WTC11 (cell line): ENCODE data around the gene NELFA. TPM values are rescaled to one million over a fixed set of nuclear protein-coding genes. Genes with fewer than 3 reads are reported as not detected.

Source experiments
- ATAC-seq: fragments of 200-7000 bp; cut with Tn5 transposase; 2 replicates; pipeline ENCODE4 v1.10.0; 2021; ENCODE audit warnings: mild to moderate bottlenecking, moderate library complexity
- CTCF ChIA-PET: fragments of 300-600 bp; sonication (Branson Sonifier 250); formaldehyde crosslinking; loops from one replicate; lab custom pipeline; 2021; ENCODE audit warnings: antibody characterized with exemption; lab: Charles Lee
- POLR2A ChIA-PET: fragments of 350-600 bp; sonication (Branson Sonifier 250); formaldehyde crosslinking; loops from one replicate; lab custom pipeline; 2021; ENCODE audit warnings: antibody characterized with exemption; lab: Charles Lee
- DNase-seq: peaks from one replicate; pipeline ENCODE4 v3.0.0; 2021; ENCODE audit warnings: low spot score
- H3K27ac Mint-ChIP-seq: 2 replicates; pipeline ENCODE4 v1.8.0; 2021; ENCODE audit warnings: mixed read lengths
- H3K27me3 Mint-ChIP-seq: 2 replicates; pipeline ENCODE4 v1.8.0; 2021; ENCODE audit warnings: low read depth, mild to moderate bottlenecking, moderate library complexity, mixed read lengths
- H3K36me3 Mint-ChIP-seq: 2 replicates; pipeline ENCODE4 v1.8.0; 2021; ENCODE audit warnings: mixed read lengths
- H3K4me1 Mint-ChIP-seq: 2 replicates; pipeline ENCODE4 v1.8.0; 2022; ENCODE audit warnings: mixed read lengths
- H3K4me3 Mint-ChIP-seq: 2 replicates; pipeline ENCODE4 v1.8.0; 2021; ENCODE audit warnings: mild to moderate bottlenecking, moderate library complexity, mixed read lengths
- H3K9me3 Mint-ChIP-seq: 2 replicates; pipeline ENCODE4 v1.8.0; 2021; ENCODE audit warnings: mixed read lengths
- CREB1 ChIP-seq: sonication (generic); formaldehyde crosslinking; IDR thresholded peaks from 2 replicates; pipeline ENCODE4 v1.8.0; 2023; ENCODE audit warnings: mild to moderate bottlenecking, missing genetic modification reagents
- CREM ChIP-seq: sonication (generic); formaldehyde crosslinking; IDR thresholded peaks from 2 replicates; pipeline ENCODE4 v1.8.1; 2022; ENCODE audit warnings: mild to moderate bottlenecking, missing genetic modification reagents, moderate library complexity
- ELF4 ChIP-seq: sonication (generic); formaldehyde crosslinking; IDR thresholded peaks from 2 replicates; pipeline ENCODE4 v1.8.1; 2022; ENCODE audit warnings: low read depth, mild to moderate bottlenecking, moderate library complexity, missing genetic modification reagents
- ETV6 ChIP-seq: sonication (generic); formaldehyde crosslinking; IDR thresholded peaks from 2 replicates; pipeline ENCODE4 v1.8.1; 2022; ENCODE audit warnings: mild to moderate bottlenecking, missing genetic modification reagents
- GRHL2 ChIP-seq: fragments of 250-450 bp; sonication (Bioruptor Pico); IDR thresholded peaks from 2 replicates; pipeline ENCODE4 v1.8.0; 2022; ENCODE audit warnings: mild to moderate bottlenecking, moderate library complexity; ENCODE audit not compliant: insufficient replicate concordance, severe bottlenecking
- GTF2I ChIP-seq: fragments of 250-450 bp; sonication (Bioruptor Pico); conservative IDR thresholded peaks from 2 replicates; pipeline ENCODE4 v1.4.0; 2021; ENCODE audit warnings: mild to moderate bottlenecking
- MXD4 ChIP-seq: fragments of 250-450 bp; sonication (Bioruptor Pico); IDR thresholded peaks from 2 replicates; pipeline ENCODE4 v1.8.0; 2021; ENCODE audit warnings: mild to moderate bottlenecking, moderate library complexity, borderline replicate concordance
- NFATC4 ChIP-seq: fragments of 250-450 bp; sonication (Bioruptor Pico); IDR thresholded peaks from 2 replicates; pipeline ENCODE4 v1.9.0; 2021; ENCODE audit warnings: mild to moderate bottlenecking
- NFYB ChIP-seq: sonication (generic); formaldehyde crosslinking; conservative IDR thresholded peaks from 2 replicates; pipeline ENCODE4 v1.8.0; 2022; ENCODE audit warnings: low read depth, missing genetic modification reagents
- NR3C1 ChIP-seq: sonication (generic); formaldehyde crosslinking; conservative IDR thresholded peaks from 2 replicates; pipeline ENCODE4 v1.8.1; 2023; ENCODE audit warnings: low read depth, mild to moderate bottlenecking, missing genetic modification reagents
- PRDM15 ChIP-seq: sonication (generic); formaldehyde crosslinking; IDR thresholded peaks from 2 replicates; pipeline ENCODE4 v1.8.0; 2022; ENCODE audit warnings: missing genetic modification reagents
- ZBTB43 ChIP-seq: sonication (generic); formaldehyde crosslinking; IDR thresholded peaks from 2 replicates; pipeline ENCODE4 v1.8.1; 2023; ENCODE audit warnings: mild to moderate bottlenecking, missing genetic modification reagents
- ZNF532 ChIP-seq: fragments of 250-450 bp; sonication (Bioruptor Pico); IDR thresholded peaks from 2 replicates; pipeline ENCODE4 v1.9.0; 2021; ENCODE audit warnings: mild to moderate bottlenecking, borderline replicate concordance
- ZNF671 ChIP-seq: fragments of 250-450 bp; sonication (Bioruptor Pico); IDR thresholded peaks from 2 replicates; pipeline ENCODE4 v1.8.0; 2021; ENCODE audit warnings: mild to moderate bottlenecking
- total RNA-seq: library from RNA; stranded (reverse); gene quantifications from 3 replicates; pipeline ENCODE4 v1.2.3, GENCODE V29; 2021
- TF ChIP-seq, protein P1 (sequence below): fragments of 250-450 bp; sonication (Bioruptor Pico); IDR thresholded peaks from 2 replicates; pipeline ENCODE4 v1.9.0; 2021; ENCODE audit warnings: mild to moderate bottlenecking
- TF ChIP-seq, protein P2 (sequence below): sonication (generic); formaldehyde crosslinking; IDR thresholded peaks from 2 replicates; pipeline ENCODE4 v1.8.0; 2023; ENCODE audit warnings: missing genetic modification reagents
- TF ChIP-seq, protein P3 (sequence below): sonication (generic); formaldehyde crosslinking; IDR thresholded peaks from 2 replicates; pipeline ENCODE4 v1.8.0; 2023; ENCODE audit warnings: mild to moderate bottlenecking, missing genetic modification reagents

Gene NELFA
- total RNA-seq, 1 experiment from 2014 or later = 72.6 TPM

GRCh38 chr4:1943928-1944327 is 64.8 kb downstream of the NELFA start (continued):
- TF ChIP-seq, protein P1, sequence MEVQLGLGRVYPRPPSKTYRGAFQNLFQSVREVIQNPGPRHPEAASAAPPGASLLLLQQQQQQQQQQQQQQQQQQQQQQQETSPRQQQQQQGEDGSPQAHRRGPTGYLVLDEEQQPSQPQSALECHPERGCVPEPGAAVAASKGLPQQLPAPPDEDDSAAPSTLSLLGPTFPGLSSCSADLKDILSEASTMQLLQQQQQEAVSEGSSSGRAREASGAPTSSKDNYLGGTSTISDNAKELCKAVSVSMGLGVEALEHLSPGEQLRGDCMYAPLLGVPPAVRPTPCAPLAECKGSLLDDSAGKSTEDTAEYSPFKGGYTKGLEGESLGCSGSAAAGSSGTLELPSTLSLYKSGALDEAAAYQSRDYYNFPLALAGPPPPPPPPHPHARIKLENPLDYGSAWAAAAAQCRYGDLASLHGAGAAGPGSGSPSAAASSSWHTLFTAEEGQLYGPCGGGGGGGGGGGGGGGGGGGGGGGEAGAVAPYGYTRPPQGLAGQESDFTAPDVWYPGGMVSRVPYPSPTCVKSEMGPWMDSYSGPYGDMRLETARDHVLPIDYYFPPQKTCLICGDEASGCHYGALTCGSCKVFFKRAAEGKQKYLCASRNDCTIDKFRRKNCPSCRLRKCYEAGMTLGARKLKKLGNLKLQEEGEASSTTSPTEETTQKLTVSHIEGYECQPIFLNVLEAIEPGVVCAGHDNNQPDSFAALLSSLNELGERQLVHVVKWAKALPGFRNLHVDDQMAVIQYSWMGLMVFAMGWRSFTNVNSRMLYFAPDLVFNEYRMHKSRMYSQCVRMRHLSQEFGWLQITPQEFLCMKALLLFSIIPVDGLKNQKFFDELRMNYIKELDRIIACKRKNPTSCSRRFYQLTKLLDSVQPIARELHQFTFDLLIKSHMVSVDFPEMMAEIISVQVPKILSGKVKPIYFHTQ (CRISPR knock-in tag) = no peak
- TF ChIP-seq, protein P2, sequence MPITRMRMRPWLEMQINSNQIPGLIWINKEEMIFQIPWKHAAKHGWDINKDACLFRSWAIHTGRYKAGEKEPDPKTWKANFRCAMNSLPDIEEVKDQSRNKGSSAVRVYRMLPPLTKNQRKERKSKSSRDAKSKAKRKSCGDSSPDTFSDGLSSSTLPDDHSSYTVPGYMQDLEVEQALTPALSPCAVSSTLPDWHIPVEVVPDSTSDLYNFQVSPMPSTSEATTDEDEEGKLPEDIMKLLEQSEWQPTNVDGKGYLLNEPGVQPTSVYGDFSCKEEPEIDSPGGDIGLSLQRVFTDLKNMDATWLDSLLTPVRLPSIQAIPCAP (CRISPR knock-in tag) = no peak
- no peak for TF ChIP-seq ZBTB43
- TF ChIP-seq ETV6 (CRISPR knock-in tag) = no peak
- TF ChIP-seq CREM (CRISPR knock-in tag) = no peak
- no peak for TF ChIP-seq NFATC4 (CRISPR knock-in tag)

DNA sequence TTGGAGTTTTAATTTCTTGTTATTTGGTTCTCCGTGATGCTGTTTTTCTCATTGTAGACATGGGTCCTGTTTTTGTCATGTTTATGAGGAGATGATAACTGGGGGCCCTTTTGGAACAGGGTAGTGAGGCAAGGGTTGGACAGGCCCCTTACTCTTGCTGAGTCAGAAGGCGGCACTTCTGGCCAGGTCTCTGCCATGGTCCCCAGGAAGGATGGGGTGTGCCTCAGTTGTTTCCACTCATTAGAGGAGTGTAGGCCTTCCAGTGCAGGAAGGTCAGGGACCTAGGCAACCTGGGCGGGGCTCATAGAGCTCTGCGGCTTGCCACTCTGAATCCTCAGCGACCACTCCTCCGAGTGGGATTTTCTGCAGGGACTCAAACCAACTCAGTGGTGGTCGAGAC is 68.2 kb downstream of the NELFA start:
- ChIA-PET POLR2A (no interaction called here), CTCF (interaction anchor here (1.2 kb wide), 1 partner anchor 30 kb away, joined by 3 read pairs; no protein-coding TSS in a partner anchor)
- DNase-seq (no peak), ATAC-seq (no peak)
- Mint-ChIP-seq H3K9me3 (no peaks in the 10 kb centered on the region), H3K36me3 (peaks cover 41% of the 10 kb centered on the region), H3K27ac (no peak overlapping the region), H3K4me1 (no peaks in the 10 kb centered on the region), H3K4me3 (no peak overlapping the region), H3K27me3 (no peaks in the 10 kb centered on the region)
- TF ChIP-seq GRHL2 (CRISPR knock-in tag) = no peak
- TF ChIP-seq ELF4 (CRISPR knock-in tag) = no peak
- no peak for TF ChIP-seq NR3C1
- no peak for TF ChIP-seq PRDM15 (CRISPR knock-in tag)
- no peak for TF ChIP-seq CREB1
- no peak for TF ChIP-seq ZNF671 (CRISPR knock-in tag)
- TF ChIP-seq NFYB (CRISPR knock-in tag) = no peak
- no peak for TF ChIP-seq ZNF532 (CRISPR knock-in tag)
- TF ChIP-seq, protein P3, sequence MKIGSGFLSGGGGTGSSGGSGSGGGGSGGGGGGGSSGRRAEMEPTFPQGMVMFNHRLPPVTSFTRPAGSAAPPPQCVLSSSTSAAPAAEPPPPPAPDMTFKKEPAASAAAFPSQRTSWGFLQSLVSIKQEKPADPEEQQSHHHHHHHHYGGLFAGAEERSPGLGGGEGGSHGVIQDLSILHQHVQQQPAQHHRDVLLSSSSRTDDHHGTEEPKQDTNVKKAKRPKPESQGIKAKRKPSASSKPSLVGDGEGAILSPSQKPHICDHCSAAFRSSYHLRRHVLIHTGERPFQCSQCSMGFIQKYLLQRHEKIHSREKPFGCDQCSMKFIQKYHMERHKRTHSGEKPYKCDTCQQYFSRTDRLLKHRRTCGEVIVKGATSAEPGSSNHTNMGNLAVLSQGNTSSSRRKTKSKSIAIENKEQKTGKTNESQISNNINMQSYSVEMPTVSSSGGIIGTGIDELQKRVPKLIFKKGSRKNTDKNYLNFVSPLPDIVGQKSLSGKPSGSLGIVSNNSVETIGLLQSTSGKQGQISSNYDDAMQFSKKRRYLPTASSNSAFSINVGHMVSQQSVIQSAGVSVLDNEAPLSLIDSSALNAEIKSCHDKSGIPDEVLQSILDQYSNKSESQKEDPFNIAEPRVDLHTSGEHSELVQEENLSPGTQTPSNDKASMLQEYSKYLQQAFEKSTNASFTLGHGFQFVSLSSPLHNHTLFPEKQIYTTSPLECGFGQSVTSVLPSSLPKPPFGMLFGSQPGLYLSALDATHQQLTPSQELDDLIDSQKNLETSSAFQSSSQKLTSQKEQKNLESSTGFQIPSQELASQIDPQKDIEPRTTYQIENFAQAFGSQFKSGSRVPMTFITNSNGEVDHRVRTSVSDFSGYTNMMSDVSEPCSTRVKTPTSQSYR (CRISPR knock-in tag) = no peak
- TF ChIP-seq MXD4 (CRISPR knock-in tag) = no peak
- no peak for TF ChIP-seq GTF2I
